AG08395 (cell line): ENCODE data around the gene CPB2.

Experiments
- DNase-seq: peaks from one replicate; pipeline ENCODE4 v3.0.0; 2012; ENCODE audit warnings: mixed read lengths, low spot score

CPB2 gene

DNA sequence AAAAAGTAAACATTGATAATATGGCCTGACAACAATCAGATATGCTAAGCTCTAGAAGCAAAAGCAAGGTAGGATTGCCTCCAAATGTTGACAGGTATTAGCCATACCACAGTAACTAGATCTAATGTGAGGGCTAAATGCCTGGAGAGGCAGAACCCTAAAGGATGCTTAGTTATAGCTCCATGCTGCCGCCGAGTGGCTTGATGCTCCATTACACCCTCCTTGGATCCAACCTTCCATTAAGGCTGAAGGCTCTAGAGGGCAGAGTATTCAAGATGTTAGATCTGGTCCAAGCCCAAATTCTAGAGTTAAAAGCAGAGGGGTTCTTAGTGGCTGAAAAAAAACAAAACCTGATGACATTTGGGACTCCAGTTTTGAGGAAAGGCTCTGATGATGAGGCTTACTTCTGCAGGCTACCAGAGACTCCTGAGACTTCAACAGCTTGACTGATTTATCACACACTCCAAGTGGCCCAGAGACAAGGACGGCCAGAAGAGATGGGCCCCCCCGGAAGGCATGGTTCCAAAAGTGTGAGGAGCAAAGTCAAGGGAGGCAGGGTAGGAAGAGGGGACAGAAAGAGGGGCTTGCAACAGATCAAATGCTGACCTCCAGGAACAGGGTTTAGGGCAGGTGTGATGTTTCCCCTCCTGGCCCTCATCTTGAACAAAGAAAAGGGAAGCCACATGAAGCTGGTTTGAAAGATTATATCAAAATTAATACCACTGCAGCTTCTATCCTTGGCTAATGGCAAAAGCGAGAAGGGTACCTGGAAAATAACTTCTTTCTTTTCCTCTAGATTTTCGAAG, 21.9 kb upstream of the CPB2 start:
- peak; percentile 81 for DNase-seq

DNA sequence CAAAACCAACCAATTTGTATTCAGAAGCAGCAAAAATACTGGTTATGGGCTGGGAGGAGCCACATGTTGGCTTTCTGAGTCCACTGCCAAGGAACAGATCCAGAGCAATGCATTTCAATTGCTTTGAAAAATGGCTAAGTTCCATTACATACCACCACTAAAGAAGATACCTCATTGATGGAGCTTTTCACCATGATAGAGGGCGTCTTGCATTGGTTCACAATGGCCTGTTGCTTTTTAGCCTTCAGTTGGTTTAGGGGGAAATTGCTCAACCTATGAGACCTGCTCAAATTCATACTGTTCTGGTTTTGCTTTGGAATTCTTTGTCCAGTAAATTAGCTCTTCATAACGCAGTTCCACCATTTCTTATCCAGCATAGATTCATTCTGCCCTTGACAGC, 21.2 kb upstream of the CPB2 start:
- no peak for DNase-seq

GRCh38 chr13:46124967-46125933, 20.4 kb upstream of the CPB2 start:
- DNase-seq: no peak

DNA sequence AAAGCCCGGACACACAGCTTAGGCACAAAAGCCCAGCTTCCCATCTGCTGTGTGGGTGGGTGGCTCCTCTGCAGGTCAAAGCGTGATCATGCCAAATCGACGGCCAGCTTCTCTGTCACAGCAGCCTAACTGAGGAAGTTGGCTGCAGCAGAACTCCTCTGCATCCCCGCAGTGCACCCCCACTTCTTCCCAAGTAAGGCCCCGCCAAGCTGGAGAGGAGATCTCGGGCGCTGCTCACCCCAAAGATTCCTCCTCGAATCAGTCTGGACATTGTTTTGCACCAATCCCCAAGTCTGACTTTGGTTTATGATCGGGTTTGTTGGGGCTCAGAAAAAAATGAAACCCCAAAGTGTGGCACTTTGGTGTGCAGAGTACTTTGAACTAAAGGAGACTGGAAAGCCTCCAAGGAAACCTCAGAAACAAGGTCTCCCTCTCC, 19.7 kb upstream of the CPB2 start:
- DNase-seq: no peak

- no peak for DNase-seq
Measured at GRCh38 chr13:46122304-46122703, 17.5 kb upstream of the CPB2 start.

GRCh38 chr13:46121597-46122163, 16.8 kb upstream of the CPB2 start:
- DNase-seq: no peak

DNA sequence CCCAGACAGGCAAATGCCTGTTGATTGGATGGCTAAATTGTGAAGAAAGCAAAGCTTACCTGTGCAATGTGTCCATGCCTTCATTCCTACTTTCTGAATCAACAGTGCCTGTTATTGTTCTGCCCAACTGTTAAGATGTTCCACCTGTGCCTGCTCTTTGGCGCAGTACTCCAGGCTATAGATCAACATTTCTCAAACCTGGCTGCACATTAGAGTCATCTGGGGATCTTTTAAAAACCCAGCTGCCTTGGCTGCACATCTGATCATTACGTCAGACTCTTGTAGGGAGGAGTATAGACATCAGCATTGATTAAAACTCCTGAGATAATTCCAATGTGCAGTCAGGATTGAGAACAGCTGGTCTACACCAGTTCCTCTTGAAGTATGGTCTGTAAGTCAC, 16.2 kb upstream of the CPB2 start:
- no peak for DNase-seq

DNA sequence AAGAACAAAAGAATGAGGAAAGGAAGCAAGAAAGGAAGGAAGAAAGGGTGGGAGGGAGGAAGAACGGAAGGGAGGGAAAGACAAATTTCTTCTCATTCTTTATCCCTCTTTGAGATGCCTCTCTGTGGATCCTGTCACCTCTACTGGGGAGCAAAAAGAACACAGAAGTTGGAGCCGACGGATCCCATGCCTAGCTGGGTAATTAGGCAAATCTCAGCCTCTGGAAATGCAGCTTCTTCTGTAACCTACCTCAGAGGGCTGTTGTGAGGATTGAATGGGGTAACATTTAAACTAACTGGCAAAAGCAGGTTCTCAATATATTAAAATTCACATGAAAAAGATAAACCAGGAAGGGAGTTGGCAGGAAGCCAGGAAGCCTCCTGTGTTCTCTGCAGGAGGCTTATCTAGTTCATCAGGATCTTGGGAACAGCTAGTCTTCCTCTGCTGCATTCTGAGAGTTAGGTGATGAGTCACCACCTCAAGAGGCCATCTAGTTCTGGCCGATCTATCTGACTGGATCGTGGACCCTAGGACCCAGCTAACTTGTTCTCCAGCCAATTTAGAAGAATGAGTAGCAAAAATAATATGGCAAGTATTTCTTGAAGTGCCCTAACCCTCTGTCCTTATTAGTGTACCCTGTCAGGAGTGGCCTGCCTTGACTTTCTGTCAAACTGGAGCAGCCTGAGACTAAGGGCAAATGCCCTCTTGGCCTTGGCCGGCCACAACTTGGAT, 15.2 kb upstream of the CPB2 start:
- DNase-seq: no peak

DNA sequence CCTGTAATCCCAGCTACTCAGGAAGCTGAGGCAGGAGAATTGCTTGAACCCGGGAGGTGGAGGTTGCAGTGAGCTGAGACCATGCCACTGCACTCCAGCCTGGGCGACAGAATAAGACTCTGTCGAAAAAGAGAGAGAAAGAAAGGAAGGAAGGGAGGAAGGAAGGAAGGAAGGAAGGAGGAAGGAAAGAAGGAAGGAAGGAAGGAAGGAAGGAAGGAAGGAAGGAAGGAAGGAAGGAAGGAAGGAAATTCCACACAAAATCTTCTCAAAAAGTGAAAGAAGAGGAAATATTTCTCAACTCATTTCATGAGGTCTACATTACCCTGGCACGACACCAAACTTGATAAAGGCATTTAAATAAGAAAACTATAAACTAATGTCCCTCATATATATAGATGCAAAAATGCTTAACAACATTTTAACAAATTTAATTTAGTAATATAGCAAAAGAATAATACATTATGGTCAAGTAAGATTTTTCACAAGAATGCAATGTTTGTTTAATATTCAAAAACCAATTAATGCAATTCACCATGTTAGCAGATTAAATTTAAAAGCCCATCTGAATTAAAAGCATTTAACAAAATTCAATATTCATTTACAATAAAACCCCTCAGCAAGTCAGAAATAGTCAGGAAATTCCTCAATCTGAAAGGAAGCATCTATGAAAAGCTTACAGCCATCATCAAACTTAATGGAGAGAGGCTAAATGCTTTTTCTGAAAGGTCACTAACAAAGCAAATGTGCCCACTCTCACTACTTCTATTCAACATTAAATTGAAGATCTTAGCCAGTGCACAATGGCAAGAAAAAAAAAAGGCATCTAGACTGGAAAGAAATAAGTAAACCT, 12.0 kb upstream of the CPB2 start:
- DNase-seq: no peak

DNA sequence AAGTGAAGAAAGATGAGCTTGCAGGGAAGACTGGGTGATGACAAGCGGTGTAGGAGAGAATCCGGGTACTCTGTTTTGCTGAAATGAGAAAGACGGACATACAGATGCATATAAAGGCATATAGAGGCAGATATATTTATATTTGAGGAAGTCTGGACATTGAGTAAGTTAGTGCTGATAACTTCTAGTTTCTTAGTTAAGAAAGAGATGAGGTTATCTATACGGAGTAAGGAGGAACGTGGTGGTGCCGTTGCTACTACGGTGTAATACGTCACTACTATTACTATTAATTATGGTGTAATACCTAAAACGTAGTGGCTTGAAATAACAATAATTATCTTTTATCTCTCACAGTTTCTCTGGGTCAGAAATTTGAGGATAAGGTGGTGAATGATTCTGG, 9.8 kb upstream of the CPB2 start:
- DNase-seq: no peak

DNA sequence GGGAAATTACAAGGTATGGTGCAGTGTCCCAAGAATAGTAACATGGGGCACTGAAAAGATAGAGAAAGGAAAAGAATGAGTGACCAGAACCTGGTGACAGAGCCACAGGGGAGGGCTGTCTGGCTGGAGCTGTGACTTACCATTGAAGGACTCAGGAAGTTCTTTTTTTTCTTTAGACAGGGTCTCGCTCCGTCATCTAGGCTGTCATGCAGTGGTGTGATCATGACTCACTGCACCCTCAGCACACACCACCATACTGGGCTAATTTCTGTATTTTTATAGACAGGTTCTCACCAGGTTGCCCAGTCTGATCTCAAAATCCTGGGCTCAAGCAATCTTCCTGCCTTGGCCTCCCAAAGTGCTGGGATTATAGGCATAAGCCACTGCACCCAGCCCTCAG, 8.8 kb upstream of the CPB2 start:
- DNase-seq: no peak

DNA sequence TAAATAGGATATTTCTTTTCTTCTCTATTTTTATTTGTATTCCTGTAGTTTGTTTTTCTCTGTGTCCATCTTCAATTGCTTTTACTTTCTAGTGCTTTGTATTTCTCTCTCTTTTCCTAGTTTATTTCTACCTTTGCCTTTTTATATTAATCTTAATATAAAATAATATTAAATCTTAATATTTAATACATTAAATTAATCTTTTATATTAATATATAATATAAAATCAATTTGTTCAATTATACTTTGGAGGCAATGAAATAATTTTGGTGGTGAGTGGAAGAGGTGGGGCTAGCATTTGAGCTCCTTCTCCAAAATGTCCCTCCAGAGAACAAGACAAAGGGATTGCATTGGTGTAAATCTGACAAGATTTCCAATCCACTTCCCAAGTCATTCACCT, 6.3 kb upstream of the CPB2 start:
- no peak for DNase-seq

DNA sequence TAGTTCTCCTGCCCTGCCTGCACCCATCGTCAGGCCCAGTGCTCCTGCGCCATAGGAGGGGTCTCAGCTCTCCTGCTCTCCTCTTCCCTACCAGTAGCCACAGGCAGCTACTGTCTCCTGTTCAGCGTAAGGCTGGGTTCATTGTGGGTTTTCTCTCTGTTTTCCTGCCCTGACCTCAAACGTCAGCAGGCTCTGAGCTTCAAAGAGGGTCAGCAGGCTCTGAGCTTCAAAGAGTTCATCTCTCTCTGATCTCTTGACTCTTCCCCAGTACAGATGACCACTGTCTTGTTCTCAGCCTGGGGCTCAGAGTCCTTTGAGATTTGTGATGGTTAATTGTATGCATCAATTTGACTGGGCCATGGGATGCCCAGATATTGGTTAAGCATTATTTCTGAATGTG, 4.6 kb upstream of the CPB2 start:
- DNase-seq: no peak

- DNase-seq: no peak
Measured at GRCh38 chr13:46106839-46107371, 2.1 kb upstream of the CPB2 start.

- DNase-seq: no peak
Measured at GRCh38 chr13:46103037-46103436, 1.8 kb downstream of the CPB2 start.

DNA sequence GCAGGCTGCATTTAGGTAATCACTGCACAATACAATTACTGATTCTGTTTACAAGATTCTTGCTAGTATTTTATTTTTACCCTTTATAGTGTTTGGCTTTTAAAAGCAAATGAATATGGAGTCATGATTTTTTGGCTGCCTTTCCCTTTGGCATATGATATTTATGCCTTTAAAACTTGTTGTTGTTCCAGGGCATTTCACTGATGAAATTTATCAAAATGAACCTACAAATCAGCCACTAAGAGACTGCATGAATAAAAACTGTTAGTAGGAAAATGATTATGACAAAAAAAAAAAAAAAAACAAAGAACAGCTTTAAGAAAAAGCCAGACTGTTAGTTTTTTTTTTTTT, 2.6 kb downstream of the CPB2 start:
- no peak for DNase-seq

DNA sequence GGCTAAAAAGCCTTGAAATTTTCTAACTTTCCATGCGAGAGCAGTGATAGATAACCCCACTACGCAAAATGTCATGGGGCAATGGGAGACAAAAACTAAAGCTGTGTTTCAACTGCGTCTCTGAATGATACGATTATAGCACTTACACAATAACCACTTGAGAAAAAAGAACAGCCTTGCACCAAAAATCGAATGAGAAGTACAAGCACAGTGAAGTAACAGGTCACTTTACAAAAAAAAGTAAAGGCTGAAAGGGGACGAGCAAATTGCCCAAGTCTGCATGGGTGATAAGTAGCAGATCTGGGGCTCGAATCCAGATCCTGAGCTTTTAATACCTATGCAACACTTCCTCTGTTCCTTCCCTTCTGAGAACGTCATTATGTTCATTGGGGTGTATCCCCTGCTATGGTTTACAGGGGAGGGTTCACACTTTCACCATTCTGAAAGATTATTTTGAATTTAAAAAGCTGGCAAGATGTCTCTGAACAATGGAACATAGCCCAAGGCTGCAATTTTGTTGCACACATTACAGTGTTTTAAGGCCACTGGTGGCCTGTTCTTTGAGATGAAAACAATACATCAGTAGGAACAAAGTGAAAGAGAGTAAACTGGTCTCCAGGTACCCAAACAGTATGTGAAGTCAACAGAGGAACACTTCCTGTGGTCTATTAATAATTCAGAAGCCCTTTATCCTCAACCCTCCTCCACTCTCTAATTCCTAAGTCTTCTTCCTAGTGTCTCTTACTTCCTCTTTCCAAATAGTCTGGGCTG, 3.2 kb downstream of the CPB2 start:
- DNase-seq: no peak

DNA sequence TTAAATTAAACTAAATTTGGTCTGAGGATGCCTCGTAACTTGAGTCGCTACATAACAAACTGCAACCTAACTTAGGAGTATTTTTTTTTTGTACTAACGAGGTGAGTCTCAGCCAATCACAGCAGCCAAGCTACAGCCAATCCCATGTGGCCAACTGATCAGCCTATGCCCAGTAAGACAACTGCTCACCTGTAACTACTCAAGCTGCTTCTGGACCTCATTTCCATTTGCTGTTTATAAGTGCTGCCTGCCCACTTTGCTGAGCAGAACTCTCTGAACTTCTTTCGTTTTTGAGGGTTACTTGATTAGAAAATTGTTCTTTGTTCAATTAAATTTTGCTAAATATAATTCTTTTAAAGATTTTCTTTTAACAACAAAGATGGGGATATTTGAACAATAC, 3.8 kb downstream of the CPB2 start:
- DNase-seq: no peak

- no peak for DNase-seq
Measured at GRCh38 chr13:46100191-46100815, 4.5 kb downstream of the CPB2 start.

DNA sequence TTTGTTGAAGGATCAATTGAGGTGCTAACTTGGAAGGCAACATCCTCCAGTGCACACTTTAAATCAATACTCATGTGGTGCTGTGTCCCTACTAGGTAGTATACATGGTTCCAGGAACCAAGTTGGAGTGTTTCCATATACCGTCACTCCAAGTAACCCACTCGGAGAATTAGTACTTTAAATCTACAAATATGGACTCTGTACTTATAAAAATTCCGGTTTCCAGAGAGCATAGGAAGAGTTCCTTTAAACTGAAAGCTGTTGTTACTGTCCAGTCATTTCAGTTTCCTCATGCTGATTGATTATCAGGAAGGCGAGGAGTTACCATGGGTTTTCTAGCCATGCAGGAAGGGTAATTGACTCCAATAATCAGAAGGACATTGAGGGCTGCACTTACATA, 7.2 kb downstream of the CPB2 start:
- no peak for DNase-seq
